Breast epithelium (tissue), 3 donors: ENCODE results near the gene DLD.

ENCODE experiments used
- CTCF ChIP-seq, 3 donors: fragments of 450-650 bp; IDR thresholded peaks; one replicate each; pipeline ENCODE4 v1.5.1; 2016 to 2017; ENCODE audit warnings: antibody characterized with exemption in 3 of 3, mild to moderate bottlenecking in 3 of 3, moderate library complexity in 3 of 3
- POLR2AphosphoS5 ChIP-seq, 3 donors: sonication (generic); formaldehyde crosslinking; IDR thresholded peaks; one replicate each; pipeline ENCODE4 v1.6.1; 2017; ENCODE audit warnings: antibody characterized with exemption in 3 of 3

GRCh38 chr7:107966711-107967110, 75.7 kb downstream of the DLD start:
- TF ChIP-seq POLR2AphosphoS5 (IDR thresholded peaks at IDR 0.05) (no peak), CTCF (IDR thresholded peaks at IDR 0.05) (no peak)
